DOHH2 (cell line): ENCODE data around the gene TCERG1L.

ENCODE experiments used
- H3F3A ChIP-seq: fragments of 200-600 bp; sonication (generic), shearing (Covaris generic); 2 replicates; pipeline ENCODE4 v1.6.0; 2016; ENCODE audit warnings: antibody characterized with exemption, mild to moderate bottlenecking; ENCODE audit not compliant: control insufficient read depth, insufficient read depth
- H3K27ac ChIP-seq: fragments of 200-600 bp; sonication (generic); 2 replicates; pipeline ENCODE4 v1.5.1; 2014; ENCODE audit warnings: low read depth, mild to moderate bottlenecking, low read length, moderate library complexity
- H3K27me3 ChIP-seq: fragments of 200-600 bp; sonication (generic); 2 replicates; pipeline ENCODE4 v1.6.1; 2014; ENCODE audit warnings: mild to moderate bottlenecking, low read length, mixed read lengths; ENCODE audit not compliant: control insufficient read depth
- H3K36me3 ChIP-seq: fragments of 200-600 bp; sonication (generic); 2 replicates; pipeline ENCODE4 v1.6.1; 2014; ENCODE audit warnings: mild to moderate bottlenecking, low read length, moderate library complexity, mixed read lengths; ENCODE audit not compliant: control insufficient read depth
- H3K4me1 ChIP-seq: fragments of 200-600 bp; sonication (generic); 2 replicates; pipeline ENCODE4 v1.6.1; 2014; ENCODE audit warnings: mild to moderate bottlenecking, low read length, mixed read lengths; ENCODE audit not compliant: control insufficient read depth
- H3K4me2 ChIP-seq: fragments of 200-600 bp; sonication (generic); 2 replicates; pipeline ENCODE4 v1.6.0; 2014; ENCODE audit warnings: mild to moderate bottlenecking, low read length, moderate library complexity
- H3K4me3 ChIP-seq: fragments of 200-600 bp; sonication (generic); 2 replicates; pipeline ENCODE4 v1.5.1; 2014; ENCODE audit warnings: mild to moderate bottlenecking, low read length, mixed read lengths
- H3K79me2 ChIP-seq: fragments of 200-600 bp; sonication (generic); 2 replicates; pipeline ENCODE4 v1.6.1; 2014; ENCODE audit warnings: mild to moderate bottlenecking, low read length, mixed read lengths; ENCODE audit not compliant: control insufficient read depth
- H3K9me2 ChIP-seq: fragments of 200-600 bp; sonication (generic); replicated peaks from 2 replicates; pipeline ENCODE4 v1.6.1; 2014; ENCODE audit warnings: mild to moderate bottlenecking, low read length, mixed read lengths; ENCODE audit not compliant: control insufficient read depth
- H3K9me3 ChIP-seq: fragments of 200-600 bp; sonication (generic); 2 replicates; pipeline ENCODE4 v1.6.1; 2014; ENCODE audit warnings: antibody characterized with exemption, low read length, mixed read lengths; ENCODE audit not compliant: control insufficient read depth, insufficient read depth
- H4K20me1 ChIP-seq: fragments of 200-600 bp; sonication (generic); 2 replicates; pipeline ENCODE4 v1.6.0; 2014; ENCODE audit warnings: low read depth, mild to moderate bottlenecking, antibody characterized with exemption, low read length, moderate library complexity; ENCODE audit not compliant: control insufficient read depth, insufficient read depth
- EZH2phosphoT487 ChIP-seq: fragments of 200-600 bp; sonication (generic); IDR thresholded peaks from 2 replicates; pipeline ENCODE4 v1.6.1; 2017; ENCODE audit warnings: borderline replicate concordance, mild to moderate bottlenecking, antibody characterized with exemption, low read length, moderate library complexity, mixed read lengths
- TF ChIP-seq, protein P1 (sequence below): fragments of 200-600 bp; sonication (generic); IDR thresholded peaks from one replicate; pipeline ENCODE4 v1.5.1; 2014; ENCODE audit warnings: antibody characterized with exemption, mild to moderate bottlenecking, low read depth, low read length; ENCODE audit not compliant: poor library complexity, severe bottlenecking

Gene TCERG1L

GRCh38 chr10:131253931-131254858, 57.3 kb downstream of the TCERG1L start:
- no peak for TF ChIP-seq EZH2phosphoT487
- Histone ChIP-seq H3K36me3 (no peaks in the 10 kb centered on the region), H3K79me2 (no peaks in the 10 kb centered on the region), H4K20me1 (no peaks in the 10 kb centered on the region), H3K4me2 (no peak overlapping the region), H3K4me3 (no peak overlapping the region), H3K9me3 (no peaks in the 10 kb centered on the region), H3K27ac (no peak overlapping the region), H3K9me2 (no peaks in the 10 kb centered on the region), H3K4me1 (no peaks in the 10 kb centered on the region), H3F3A (no peaks in the 10 kb centered on the region), H3K27me3 (no peaks in the 10 kb centered on the region)

DNA sequence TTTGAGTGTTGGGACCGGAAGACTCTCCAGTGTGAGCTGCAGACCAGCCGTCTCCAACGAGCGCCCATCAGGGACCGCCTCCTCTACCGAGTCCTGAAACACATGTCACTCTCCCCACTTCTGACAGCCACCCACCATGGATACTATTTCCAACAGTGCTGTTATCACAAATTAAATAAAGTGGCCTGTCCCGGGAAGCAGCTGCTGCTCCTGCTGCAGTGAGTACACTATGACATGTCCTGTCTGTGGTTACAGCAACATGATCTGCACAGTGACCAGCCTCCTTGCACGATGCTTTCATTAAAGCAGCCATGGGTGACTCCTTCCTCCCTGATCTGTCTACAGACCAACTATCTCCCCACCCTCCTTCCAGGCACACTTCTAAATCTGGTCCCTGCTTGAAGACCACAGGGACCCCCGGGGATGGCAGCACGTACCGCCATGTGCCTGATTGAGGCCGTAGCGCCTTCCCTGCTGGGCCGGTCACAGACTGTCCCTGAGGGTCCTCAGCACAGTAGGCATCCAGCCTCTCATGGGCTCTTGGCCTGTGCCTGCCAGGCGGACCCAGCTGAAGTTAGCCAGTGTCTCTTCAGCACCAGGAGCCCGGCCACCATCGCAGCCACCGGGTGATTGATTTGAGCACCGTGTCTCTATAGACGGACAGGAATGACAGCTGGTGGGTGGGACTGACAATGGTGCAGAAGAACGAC, 58.8 kb downstream of the TCERG1L start:
- Histone ChIP-seq H3K27me3 (no peaks in the 10 kb centered on the region), H3K36me3 (no peaks in the 10 kb centered on the region), H3K9me2 (no peaks in the 10 kb centered on the region), H4K20me1 (no peaks in the 10 kb centered on the region), H3K79me2 (no peaks in the 10 kb centered on the region), H3F3A (no peaks in the 10 kb centered on the region), H3K4me1 (no peaks in the 10 kb centered on the region), H3K27ac (no peak overlapping the region), H3K4me2 (no peak overlapping the region), H3K4me3 (no peak overlapping the region), H3K9me3 (no peaks in the 10 kb centered on the region)
- TF ChIP-seq EZH2phosphoT487 = no peak
- TF ChIP-seq, protein P1, sequence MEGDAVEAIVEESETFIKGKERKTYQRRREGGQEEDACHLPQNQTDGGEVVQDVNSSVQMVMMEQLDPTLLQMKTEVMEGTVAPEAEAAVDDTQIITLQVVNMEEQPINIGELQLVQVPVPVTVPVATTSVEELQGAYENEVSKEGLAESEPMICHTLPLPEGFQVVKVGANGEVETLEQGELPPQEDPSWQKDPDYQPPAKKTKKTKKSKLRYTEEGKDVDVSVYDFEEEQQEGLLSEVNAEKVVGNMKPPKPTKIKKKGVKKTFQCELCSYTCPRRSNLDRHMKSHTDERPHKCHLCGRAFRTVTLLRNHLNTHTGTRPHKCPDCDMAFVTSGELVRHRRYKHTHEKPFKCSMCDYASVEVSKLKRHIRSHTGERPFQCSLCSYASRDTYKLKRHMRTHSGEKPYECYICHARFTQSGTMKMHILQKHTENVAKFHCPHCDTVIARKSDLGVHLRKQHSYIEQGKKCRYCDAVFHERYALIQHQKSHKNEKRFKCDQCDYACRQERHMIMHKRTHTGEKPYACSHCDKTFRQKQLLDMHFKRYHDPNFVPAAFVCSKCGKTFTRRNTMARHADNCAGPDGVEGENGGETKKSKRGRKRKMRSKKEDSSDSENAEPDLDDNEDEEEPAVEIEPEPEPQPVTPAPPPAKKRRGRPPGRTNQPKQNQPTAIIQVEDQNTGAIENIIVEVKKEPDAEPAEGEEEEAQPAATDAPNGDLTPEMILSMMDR = no peak

- Histone ChIP-seq H3F3A (no peaks in the 10 kb centered on the region), H3K36me3 (no peaks in the 10 kb centered on the region), H3K4me1 (no peaks in the 10 kb centered on the region), H4K20me1 (no peaks in the 10 kb centered on the region), H3K4me3 (no peak overlapping the region), H3K9me3 (no peaks in the 10 kb centered on the region), H3K27ac (no peak overlapping the region), H3K27me3 (no peaks in the 10 kb centered on the region), H3K79me2 (no peaks in the 10 kb centered on the region), H3K4me2 (no peak overlapping the region), H3K9me2 (no peaks in the 10 kb centered on the region)
- TF ChIP-seq, protein P1 = no peak
- no peak for TF ChIP-seq EZH2phosphoT487
These were observed 60.4 kb downstream of the TCERG1L start for GRCh38 chr10:131251146-131251541.
